Endothelial cell of umbilical vein (primary cell): ENCODE results near the gene ZNF148.

Experiments used
- CTCF ChIP-seq, 2 donors: IDR thresholded peaks; 1 replicate in 1 of 2; 2 replicates in 1 of 2; pipeline ENCODE4 v1.5.1; 2011; ENCODE audit warnings: low read length in 2 of 2, mild to moderate bottlenecking in 2 of 2, moderate library complexity in 2 of 2, control low read depth in 1 of 2, inconsistent platforms in 1 of 2, low read depth in 1 of 2; ENCODE audit not compliant: insufficient read depth in 1 of 2; ENCODE audit errors: extremely low read depth in 1 of 2
- EZH2 ChIP-seq: IDR thresholded peaks from 2 replicates; pipeline ENCODE4 v1.6.1; 2012; ENCODE audit warnings: borderline replicate concordance, low read depth, mild to moderate bottlenecking, moderate library complexity, low read length, inconsistent platforms; ENCODE audit not compliant: severe bottlenecking
- FOS ChIP-seq: IDR thresholded peaks from 2 replicates; pipeline ENCODE4 v1.6.1; 2011; ENCODE audit warnings: mild to moderate bottlenecking, low read length, moderate library complexity, borderline replicate concordance; ENCODE audit not compliant: insufficient read depth
- MYC ChIP-seq: IDR thresholded peaks from one replicate; pipeline ENCODE4 v1.6.1; 2011; ENCODE audit warnings: mild to moderate bottlenecking, low read depth, low read length
- POLR2A ChIP-seq: IDR thresholded peaks from 2 replicates; pipeline ENCODE4 v1.6.1; 2012; ENCODE audit warnings: low read depth, mild to moderate bottlenecking, control low read depth, low read length
- POLR2AphosphoS5 ChIP-seq: IDR thresholded peaks from 2 replicates; pipeline ENCODE4 v1.6.1; 2012; ENCODE audit warnings: low read depth, mild to moderate bottlenecking, control low read depth, low read length, moderate library complexity; ENCODE audit not compliant: insufficient read depth

- TF ChIP-seq CTCF (IDR thresholded peaks at IDR 0.05; ENCODE audit: extremely low read depth in 1 of 2, insufficient read depth in 1 of 2, low read depth in 1 of 2, low read length in 2 of 2), result no peak
- TF ChIP-seq EZH2, result no peak
- no peak for TF ChIP-seq MYC
- no peak for TF ChIP-seq POLR2A
- no peak for TF ChIP-seq POLR2AphosphoS5
- TF ChIP-seq FOS, result no peak
Observed at GRCh38 chr3:125310623-125311081, 64.5 kb downstream of the ZNF148 start.
